ENCODE data around the gene SEC14L1. TPM values are rescaled to one million over a fixed set of nuclear protein-coding genes. Genes with fewer than 3 reads are reported as not detected.

The SEC14L1 gene
- total RNA-seq, 1 experiment from 2014 or later = 279 TPM

GRCh38 chr17:77116371-77116860 lies 24.4 kb upstream of the SEC14L1 start:
- in situ Hi-C loops (cut with HindIII; ENCODE audit: low pct_unique_long_range_greater_than_20kb, low sequenced_read_pairs) (no loop called here), intact Hi-C loops (cut with micrococcal nuclease; ENCODE audit: unreplicated experiment) (no loop called here)
- Histone ChIP-seq H3K9me3 (ENCODE audit: control insufficient read depth, insufficient read depth, low read depth, low read length) (no peaks in the 10 kb centered on the region), H3K27me3 (ENCODE audit: control insufficient read depth, insufficient read depth, low read length) (no peaks in the 10 kb centered on the region), H3K27ac (ENCODE audit: low read length) (peak overlapping the region; percentile 95), H3K4me3 (ENCODE audit: low read depth in 2 of 2, low read length in 2 of 2) (no peak overlapping the region), H3K4me1 (ENCODE audit: control insufficient read depth, insufficient read depth, low read length) (peaks cover 27% of the 10 kb centered on the region), H3K36me3 (ENCODE audit: control insufficient read depth, insufficient read depth, low read length) (no peaks in the 10 kb centered on the region)
- POLR2A ChIA-PET = no interaction called here
- TF ChIP-seq TCF7L2 (IDR thresholded peaks at IDR 0.05; ENCODE audit: low read depth, low read length) = peak; percentile 81
- TF ChIP-seq CTCF (IDR thresholded peaks at IDR 0.05) = no peak
- no peak for DNase-seq (ENCODE audit: low read depth, low spot score)
- ATAC-seq = no peak
- no TSS peak for BruUV-seq (replicated peaks)
- CTCF ChIA-PET = interaction anchor here (0.9 kb wide), 1 partner anchor 55 kb away, joined by 3 read pairs; no protein-coding TSS in a partner anchor

- POLR2A ChIA-PET = no interaction called here
- in situ Hi-C loops (cut with HindIII; ENCODE audit: low pct_unique_long_range_greater_than_20kb, low sequenced_read_pairs) = no loop called here
These were observed 23.4 kb upstream of the SEC14L1 start for GRCh38 chr17:77117415-77117814.

More at GRCh38 chr17:77117415-77117814, 23.4 kb upstream of the SEC14L1 start:
- no peaks in the 10 kb centered on the region for H3K27me3 ChIP-seq (ENCODE audit: control insufficient read depth, insufficient read depth, low read length)
- CTCF ChIA-PET = interaction anchor here (0.9 kb wide), 1 partner anchor 56 kb away, joined by 3 read pairs; no protein-coding TSS in a partner anchor
- no peaks in the 10 kb centered on the region for H3K36me3 ChIP-seq (ENCODE audit: control insufficient read depth, insufficient read depth, low read length)
- H3K4me3 ChIP-seq (ENCODE audit: low read depth in 2 of 2, low read length in 2 of 2) = no peak overlapping the region
- no TSS peak for BruUV-seq (replicated peaks)
- no peak for DNase-seq (ENCODE audit: low read depth, low spot score)
- intact Hi-C loops (cut with micrococcal nuclease; ENCODE audit: unreplicated experiment) = no loop called here
- ATAC-seq = no peak
- no peaks in the 10 kb centered on the region for H3K9me3 ChIP-seq (ENCODE audit: control insufficient read depth, insufficient read depth, low read depth, low read length)
- peaks cover 35% of the 10 kb centered on the region for H3K4me1 ChIP-seq (ENCODE audit: control insufficient read depth, insufficient read depth, low read length)
- TF ChIP-seq CTCF (IDR thresholded peaks at IDR 0.05) = no peak
- TF ChIP-seq TCF7L2 (IDR thresholded peaks at IDR 0.05; ENCODE audit: low read depth, low read length) = no peak
- TF ChIP-seq POLR2AphosphoS5 (IDR thresholded peaks at IDR 0.05; ENCODE audit: low read depth, low read length) = no peak
- TF ChIP-seq SIN3A (IDR thresholded peaks at IDR 0.05; ENCODE audit: borderline replicate concordance, insufficient read depth, low read depth, low read length) = no peak
- TF ChIP-seq REST (IDR thresholded peaks at IDR 0.05; ENCODE audit: insufficient read depth in 1 of 2, low read depth in 2 of 2, low read length in 1 of 2) = no peak
- peak overlapping the region; percentile 95 for H3K27ac ChIP-seq (ENCODE audit: low read length)
